BJ (cell line): ENCODE data around the gene GPR82. TPM values are rescaled to one million over a fixed set of nuclear protein-coding genes. Genes with fewer than 3 reads are reported as not detected.
"Not testable (repeated sequence)": the region's sequence is repeated elsewhere in the genome, so short reads cannot be mapped to it uniquely, and the experiment has no call there.

ENCODE experiments used
- CTCF ChIA-PET: fragments of 350-600 bp; formaldehyde crosslinking; extraction: SDS; loops from one replicate; lab custom pipeline; 2021; ENCODE audit warnings: antibody characterized with exemption, inconsistent platforms; lab: Yijun Ruan, JAX
- POLR2A ChIA-PET: fragments of 300-600 bp; sonication (Branson Sonifier 250); formaldehyde crosslinking; extraction: SDS; loops from one replicate; lab custom pipeline; 2021; ENCODE audit warnings: antibody characterized with exemption; lab: Charles Lee
- DNase-seq: peaks from one replicate; pipeline ENCODE4 v3.0.0-alpha.2; 2011; ENCODE audit warnings: low read depth
- H3K27me3 ChIP-seq: 2 replicates; pipeline ENCODE4 v1.6.0; 2011; ENCODE audit warnings: low read length; ENCODE audit not compliant: control insufficient read depth, insufficient read depth
- H3K36me3 ChIP-seq: 2 replicates; pipeline ENCODE4 v1.5.1; 2011; ENCODE audit warnings: low read length; ENCODE audit not compliant: control insufficient read depth, insufficient read depth
- H3K4me3 ChIP-seq: 2 replicates; pipeline ENCODE4 v1.5.1; 2011; ENCODE audit warnings: low read depth, mild to moderate bottlenecking, control low read depth, low read length
- polyA minus RNA-seq: library from RNA; depleted of rRNA, polyadenylated mRNA; stranded (reverse); fragments of >200 nt; gene quantifications from 2 replicates; pipeline ENCODE4 v1.2.3, GENCODE V29; 2011; rRNA and poly(A)+ RNA removed
- polyA plus RNA-seq: library from polyadenylated mRNA; depleted of rRNA; stranded (reverse); fragments of >200 nt; gene quantifications from 2 replicates; pipeline ENCODE4 v1.2.3, GENCODE V29; 2011; rRNA removed
- TF ChIP-seq, protein P1 (sequence below): IDR thresholded peaks from 2 replicates; pipeline ENCODE4 v1.5.1; 2011; ENCODE audit warnings: low read depth, mild to moderate bottlenecking, control low read depth, inconsistent platforms, low read length, moderate library complexity; ENCODE audit not compliant: insufficient read depth

The GPR82 gene, protein sequence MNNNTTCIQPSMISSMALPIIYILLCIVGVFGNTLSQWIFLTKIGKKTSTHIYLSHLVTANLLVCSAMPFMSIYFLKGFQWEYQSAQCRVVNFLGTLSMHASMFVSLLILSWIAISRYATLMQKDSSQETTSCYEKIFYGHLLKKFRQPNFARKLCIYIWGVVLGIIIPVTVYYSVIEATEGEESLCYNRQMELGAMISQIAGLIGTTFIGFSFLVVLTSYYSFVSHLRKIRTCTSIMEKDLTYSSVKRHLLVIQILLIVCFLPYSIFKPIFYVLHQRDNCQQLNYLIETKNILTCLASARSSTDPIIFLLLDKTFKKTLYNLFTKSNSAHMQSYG
- not detected in 2 replicates for polyA plus RNA-seq
- not detected in 2 replicates for polyA minus RNA-seq

DNA sequence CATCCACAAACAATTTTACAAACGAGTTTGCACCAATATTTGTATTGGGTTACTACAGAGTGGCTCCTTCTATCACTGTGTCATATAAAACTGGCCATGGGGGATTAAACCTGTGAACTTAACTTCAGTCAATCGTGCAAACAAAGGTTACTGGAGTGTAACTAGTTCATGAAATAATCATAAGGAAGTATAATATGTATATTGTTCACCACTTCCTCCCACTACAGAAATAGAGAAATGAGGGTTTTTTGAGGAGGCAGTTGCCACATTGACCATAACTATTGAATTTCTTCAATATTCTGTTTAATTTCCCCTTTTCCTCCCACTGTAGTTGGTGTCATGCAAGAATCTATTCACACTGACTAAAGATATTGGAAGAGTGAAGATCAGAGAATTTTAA lies at the start of gene GPR82:
GPR82 (plus strand) TSS at position 356 of the 400 bp plus-strand sequence. CDS start 2,846 bp downstream, outside the sequence.
- ChIA-PET POLR2A (no interaction called here), CTCF (no interaction called here)
- H3K36me3 ChIP-seq, result no peaks in the 10 kb centered on the region
- DNase-seq, result no peak
- TF ChIP-seq, protein P1, sequence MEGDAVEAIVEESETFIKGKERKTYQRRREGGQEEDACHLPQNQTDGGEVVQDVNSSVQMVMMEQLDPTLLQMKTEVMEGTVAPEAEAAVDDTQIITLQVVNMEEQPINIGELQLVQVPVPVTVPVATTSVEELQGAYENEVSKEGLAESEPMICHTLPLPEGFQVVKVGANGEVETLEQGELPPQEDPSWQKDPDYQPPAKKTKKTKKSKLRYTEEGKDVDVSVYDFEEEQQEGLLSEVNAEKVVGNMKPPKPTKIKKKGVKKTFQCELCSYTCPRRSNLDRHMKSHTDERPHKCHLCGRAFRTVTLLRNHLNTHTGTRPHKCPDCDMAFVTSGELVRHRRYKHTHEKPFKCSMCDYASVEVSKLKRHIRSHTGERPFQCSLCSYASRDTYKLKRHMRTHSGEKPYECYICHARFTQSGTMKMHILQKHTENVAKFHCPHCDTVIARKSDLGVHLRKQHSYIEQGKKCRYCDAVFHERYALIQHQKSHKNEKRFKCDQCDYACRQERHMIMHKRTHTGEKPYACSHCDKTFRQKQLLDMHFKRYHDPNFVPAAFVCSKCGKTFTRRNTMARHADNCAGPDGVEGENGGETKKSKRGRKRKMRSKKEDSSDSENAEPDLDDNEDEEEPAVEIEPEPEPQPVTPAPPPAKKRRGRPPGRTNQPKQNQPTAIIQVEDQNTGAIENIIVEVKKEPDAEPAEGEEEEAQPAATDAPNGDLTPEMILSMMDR, result no peak
- no peak within 1 kb of the TSS for H3K4me3 ChIP-seq
- H3K27me3 ChIP-seq, result no peaks in the 10 kb centered on the region

DNA sequence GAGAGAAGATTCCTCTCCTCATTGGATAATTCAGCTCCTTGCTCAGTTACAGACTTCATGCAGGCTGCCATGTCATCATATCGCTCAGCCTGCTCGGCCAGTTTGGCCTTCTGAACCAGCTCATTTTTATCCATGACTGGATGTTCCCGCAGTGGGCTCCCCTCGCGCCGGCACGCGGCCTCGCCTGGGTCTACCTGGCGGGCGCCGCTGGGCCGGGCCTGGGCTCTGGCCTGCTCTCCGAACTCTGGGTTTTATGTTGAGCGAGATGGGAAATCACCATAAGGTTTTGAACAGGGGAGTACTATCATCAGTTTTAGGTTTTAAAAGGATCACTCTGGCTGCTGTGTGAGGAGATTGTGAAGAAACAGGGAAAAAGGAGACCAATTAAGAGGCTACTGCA lies 47.6 kb upstream of the GPR82 start:
- POLR2A ChIA-PET, H3K27me3 ChIP-seq, H3K4me3 ChIP-seq, H3K36me3 ChIP-seq, CTCF ChIA-PET, DNase-seq: not testable (repeated sequence)

DNA sequence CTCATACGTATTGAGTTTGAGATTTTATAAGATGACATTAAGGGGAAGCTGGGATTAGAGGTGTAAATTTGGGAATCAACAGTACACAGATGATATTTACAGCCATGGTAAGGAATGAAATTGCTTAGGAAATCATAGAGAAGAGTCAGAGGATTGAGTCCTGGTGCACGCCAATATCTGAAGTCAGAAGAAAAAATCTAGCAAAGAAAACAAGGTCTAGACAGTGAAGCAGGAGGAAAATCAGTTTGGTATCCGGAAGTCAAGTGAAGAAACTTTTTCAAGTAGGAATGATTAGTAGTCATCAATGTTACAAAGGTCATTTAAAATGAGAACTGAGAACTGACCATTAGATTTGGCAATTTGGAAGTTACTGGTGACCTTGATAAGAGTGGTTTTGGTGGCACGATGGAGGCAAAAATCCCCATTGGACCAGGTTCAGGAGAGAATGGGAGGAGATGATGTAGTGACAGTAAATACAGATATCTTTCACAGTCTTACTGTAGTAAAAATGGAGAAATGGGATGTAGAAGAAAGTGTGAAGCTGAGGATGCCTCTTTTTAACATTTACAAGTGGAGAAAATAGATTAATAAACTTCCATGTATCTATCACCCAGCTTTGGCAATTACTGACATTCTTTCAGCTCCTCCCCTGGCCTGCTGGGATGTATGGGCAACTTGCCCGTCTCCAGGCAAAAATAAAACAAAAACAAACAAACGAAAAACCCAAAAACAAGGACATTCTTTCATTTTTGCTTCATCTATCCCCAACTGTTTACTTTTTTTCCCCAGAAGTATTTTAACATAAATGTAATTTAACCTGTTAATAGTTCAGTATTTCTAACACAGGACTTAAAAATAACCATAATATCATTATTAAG lies 46.6 kb upstream of the GPR82 start:
- no peaks in the 10 kb centered on the region for H3K27me3 ChIP-seq
- ChIA-PET POLR2A (no interaction called here), CTCF (no interaction called here)
- no peak overlapping the region for H3K4me3 ChIP-seq
- TF ChIP-seq, protein P1, result no peak
- no peak for DNase-seq
- H3K36me3 ChIP-seq, result no peaks in the 10 kb centered on the region

DNA sequence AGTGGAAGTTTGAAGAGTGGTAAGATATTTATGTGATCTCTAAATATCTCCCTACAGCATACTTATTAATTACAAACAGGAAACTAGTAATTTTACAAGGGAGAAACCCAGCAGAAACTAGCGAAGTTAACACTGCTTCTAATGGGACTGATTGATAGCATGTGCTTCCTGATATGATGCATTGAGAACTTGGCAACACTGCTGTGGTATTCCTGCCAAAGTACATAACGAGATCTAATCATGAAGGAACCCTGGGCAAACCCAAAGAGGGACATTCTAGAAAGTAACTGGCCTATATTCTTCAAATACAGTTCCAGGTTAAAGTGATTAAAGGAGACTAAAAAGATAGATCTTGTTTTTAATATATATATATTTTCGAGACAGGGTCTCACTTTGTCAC lies 39.8 kb upstream of the GPR82 start:
- H3K4me3 ChIP-seq, result no peak overlapping the region
- no peaks in the 10 kb centered on the region for H3K36me3 ChIP-seq

DNA sequence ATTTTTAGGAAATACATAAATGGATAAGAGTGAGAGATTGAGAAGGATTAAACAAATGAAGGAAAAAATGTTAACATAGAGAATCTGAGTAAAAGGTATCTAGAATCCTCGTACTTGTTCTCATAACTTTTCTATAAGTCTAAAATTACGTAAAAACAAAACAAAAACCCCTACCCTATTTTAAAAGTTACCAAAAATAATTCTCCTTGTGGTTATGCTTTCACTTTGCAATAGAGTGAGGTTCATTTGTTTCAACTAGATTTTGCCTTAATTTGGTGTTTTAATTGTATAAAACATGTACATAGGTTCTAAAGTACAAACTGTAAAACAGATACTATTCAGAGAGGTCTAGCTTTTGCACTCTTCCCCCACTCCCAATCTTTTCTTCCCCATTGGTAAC lies 39.0 kb upstream of the GPR82 start:
- Histone ChIP-seq H3K36me3 (no peaks in the 10 kb centered on the region), H3K4me3 (no peak overlapping the region), H3K27me3 (no peaks in the 10 kb centered on the region)
- no peak for DNase-seq
- ChIA-PET POLR2A (no interaction called here), CTCF (interaction anchor here (0.6 kb wide), 1 partner anchor 418 kb away, joined by 3 read pairs; no protein-coding TSS in a partner anchor)
- TF ChIP-seq, protein P1, result no peak

More for the DNA sequence above, 39.8 kb upstream of the GPR82 start:
- POLR2A ChIA-PET, result no interaction called here
- no peak for DNase-seq
- TF ChIP-seq, protein P1, result no peak
- no peaks in the 10 kb centered on the region for H3K27me3 ChIP-seq
- CTCF ChIA-PET, result no interaction called here
